SK-N-MC (cell line): ENCODE results near the gene CFAP74.

Source experiments
- EZH2 ChIP-seq: fragments of 200-600 bp; sonication (generic); IDR thresholded peaks from one replicate; pipeline ENCODE4 v1.6.1; 2017; ENCODE audit warnings: antibody characterized with exemption
- POLR2AphosphoS5 ChIP-seq: IDR thresholded peaks from 2 replicates; pipeline ENCODE4 v1.6.1; 2012; ENCODE audit warnings: mild to moderate bottlenecking, low read depth, low read length, borderline replicate concordance

- TF ChIP-seq POLR2AphosphoS5 (no peak), EZH2 (no peak)
Measured at GRCh38 chr1:1892079-1892762, 111.4 kb downstream of the CFAP74 start.
